ENCODE results near the gene XXYLT1.
"Not testable (repeated sequence)": the region's sequence is repeated elsewhere in the genome, so short reads cannot be mapped to it uniquely, and the experiment has no call there.

The XXYLT1 gene

GRCh38 chr3:195208183-195208582 is 62.8 kb downstream of the XXYLT1 start:
- DNase-seq (ENCODE audit: low read depth), result no peak

DNA sequence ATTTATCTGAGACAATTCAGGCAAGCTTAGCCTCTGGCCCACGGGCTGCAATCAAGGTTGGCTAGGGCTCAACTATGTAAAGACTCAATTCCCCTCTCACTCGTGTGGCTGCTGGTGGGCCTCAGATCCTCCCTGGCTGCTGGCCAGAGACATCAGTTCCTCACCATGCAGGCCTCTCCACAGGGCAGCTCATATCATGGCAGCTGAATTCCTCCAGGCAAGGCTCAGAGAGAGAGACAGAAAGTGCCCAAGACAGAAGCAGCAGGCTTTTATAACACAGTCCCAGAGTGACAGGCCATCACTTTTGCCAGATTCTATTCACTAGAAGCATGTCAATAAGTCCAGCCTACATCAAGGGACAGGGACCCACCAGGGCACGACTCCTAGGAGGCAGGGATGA is 63.2 kb downstream of the XXYLT1 start:
- no peak for DNase-seq (ENCODE audit: low read depth)

- no peak for DNase-seq (ENCODE audit: low read depth)
Observed at GRCh38 chr3:195207056-195207455, 63.9 kb downstream of the XXYLT1 start.

GRCh38 chr3:195204360-195205163 is 66.4 kb downstream of the XXYLT1 start:
- DNase-seq (ENCODE audit: low read depth), result no peak

GRCh38 chr3:195203606-195204005 is 67.4 kb downstream of the XXYLT1 start:
- DNase-seq (ENCODE audit: low read depth), result no peak

DNA sequence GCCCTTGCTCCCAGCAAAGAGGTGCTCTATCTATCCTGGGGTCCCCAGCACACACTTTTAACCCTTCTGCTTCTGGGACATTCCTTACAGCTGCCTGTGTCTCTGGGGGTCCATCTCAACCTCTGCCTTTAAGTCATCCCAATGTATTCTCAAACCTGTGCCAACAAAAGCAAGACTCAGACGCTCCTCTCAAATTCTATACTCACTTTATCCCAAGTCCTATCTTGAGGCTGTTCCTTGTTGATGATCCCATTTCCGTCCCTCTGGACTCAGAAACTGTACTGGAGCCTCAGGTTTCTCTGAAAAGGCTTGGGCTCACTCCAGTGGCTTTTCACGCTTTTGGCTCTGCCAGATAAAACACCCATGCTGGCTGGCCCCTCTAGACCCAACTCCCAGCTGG is 69.7 kb downstream of the XXYLT1 start:
- DNase-seq (ENCODE audit: low read depth), result no peak

- no peak for DNase-seq (ENCODE audit: low read depth)
Observed at GRCh38 chr3:195200010-195200822, 70.7 kb downstream of the XXYLT1 start.

DNA sequence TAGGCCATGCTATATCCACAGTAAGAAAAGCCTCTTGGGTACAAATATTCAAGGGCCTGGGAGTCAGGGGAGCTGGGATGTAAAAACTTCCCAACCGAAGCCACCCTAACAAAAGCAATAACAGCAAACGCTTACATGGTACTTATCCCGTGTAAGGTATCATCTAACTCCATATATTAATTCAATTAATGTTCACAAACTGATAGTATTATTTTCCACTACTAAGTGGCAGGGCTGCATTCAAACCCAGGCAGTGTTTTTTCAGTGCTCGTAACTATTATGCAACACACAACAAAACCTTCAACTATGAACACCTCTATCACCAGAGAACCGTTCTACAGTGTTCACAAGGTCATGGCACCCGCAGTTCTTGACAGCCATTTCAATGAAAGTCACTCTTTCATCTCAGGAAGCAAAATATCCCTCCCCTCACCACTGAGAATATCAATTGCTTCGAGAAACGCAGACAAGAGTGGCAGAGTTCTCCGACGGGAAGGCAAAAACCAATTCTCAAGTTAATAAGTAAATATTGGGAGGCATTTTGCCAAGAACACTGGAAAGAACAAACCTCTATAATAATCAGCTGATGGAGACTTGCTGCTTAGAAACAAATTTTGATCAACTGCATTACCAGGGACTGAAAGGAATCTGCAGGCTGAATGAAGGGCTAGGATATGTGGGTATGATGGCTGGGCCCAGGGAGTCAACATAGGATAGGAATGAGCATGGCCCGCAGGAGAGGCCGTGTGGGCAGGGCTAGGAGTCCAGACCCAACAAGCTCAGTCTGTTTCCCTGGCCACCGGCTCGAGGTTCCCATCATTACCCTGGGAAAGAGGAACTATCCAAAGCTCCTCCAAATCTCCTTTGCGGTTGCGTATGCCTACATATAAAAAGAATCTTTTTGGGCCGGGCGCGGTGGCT is 72.3 kb downstream of the XXYLT1 start:
- DNase-seq (ENCODE audit: low read depth), result no peak

GRCh38 chr3:195197765-195198425 is 73.1 kb downstream of the XXYLT1 start:
- no peak for DNase-seq (ENCODE audit: low read depth)

GRCh38 chr3:195196266-195196665 is 74.7 kb downstream of the XXYLT1 start:
- no peak for DNase-seq (ENCODE audit: low read depth)

GRCh38 chr3:195195321-195196209 is 75.4 kb downstream of the XXYLT1 start:
- no peak for DNase-seq (ENCODE audit: low read depth)

GRCh38 chr3:195194559-195195206 is 76.3 kb downstream of the XXYLT1 start:
- no peak for DNase-seq (ENCODE audit: low read depth)

DNA sequence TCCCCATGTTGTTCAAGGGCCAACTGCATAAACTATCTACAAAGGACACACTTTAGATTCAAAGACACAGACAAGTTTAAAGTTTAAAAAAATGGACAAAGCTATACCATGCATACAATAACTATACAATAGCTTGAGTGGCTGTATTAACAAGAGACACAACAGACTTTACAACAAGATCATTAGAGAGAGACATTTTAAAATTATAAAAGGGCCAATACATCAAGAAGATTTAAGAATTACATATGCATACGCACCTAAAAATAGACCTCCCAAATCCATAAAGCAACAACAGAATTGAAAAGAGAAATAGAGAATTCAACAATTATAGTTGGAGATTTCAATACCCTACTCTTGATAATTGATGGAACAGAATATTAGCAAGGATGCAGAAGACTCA is 79.4 kb downstream of the XXYLT1 start:
- no peak for DNase-seq (ENCODE audit: low read depth)

DNA sequence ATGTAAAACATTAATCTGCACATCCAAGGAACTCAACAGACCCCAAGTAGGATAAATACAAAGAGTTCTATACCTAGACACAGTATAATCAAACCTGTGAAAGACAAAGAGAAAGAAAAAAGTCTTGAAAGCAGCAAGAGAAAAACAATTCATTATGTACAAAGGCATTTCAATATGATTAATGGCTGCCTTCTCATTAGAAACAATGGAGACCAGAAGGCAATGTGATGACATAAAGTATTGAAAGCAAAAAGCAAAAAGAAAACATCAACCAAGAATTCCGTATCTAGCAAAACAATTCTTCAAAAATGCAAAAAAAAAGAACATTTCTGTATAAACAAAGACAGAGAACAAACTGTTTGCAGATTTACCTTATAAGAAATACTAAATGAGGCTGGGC is 81.1 kb downstream of the XXYLT1 start:
- no peak for DNase-seq (ENCODE audit: low read depth)

DNA sequence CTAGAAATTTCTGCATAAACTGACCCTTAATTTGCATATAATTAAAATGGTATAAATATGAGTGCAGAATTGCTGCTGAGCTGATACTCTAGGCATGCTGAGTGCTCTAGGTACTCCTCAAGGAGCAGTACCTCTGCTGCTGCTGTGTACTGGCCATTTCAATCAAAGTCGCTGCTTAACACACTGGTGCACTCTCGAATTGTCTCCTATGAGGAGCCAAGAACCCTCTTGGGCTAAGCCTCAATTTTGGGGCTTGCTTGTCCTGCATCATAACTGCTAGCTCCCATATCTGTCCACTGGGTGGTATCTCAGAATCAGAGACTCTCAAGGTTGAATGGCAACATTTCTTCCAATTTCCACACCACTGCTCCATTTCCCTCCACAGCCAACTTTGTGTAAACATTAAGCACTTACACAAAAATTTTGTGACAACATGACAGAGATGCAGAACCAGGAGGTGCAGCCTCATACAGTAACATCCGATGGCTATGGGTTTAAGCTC is 82.5 kb downstream of the XXYLT1 start:
- DNase-seq (ENCODE audit: low read depth), result no peak

- no peak for DNase-seq (ENCODE audit: low read depth)
Observed at GRCh38 chr3:195187609-195188425, 83.1 kb downstream of the XXYLT1 start.

- DNase-seq (ENCODE audit: low read depth), result not testable (repeated sequence)
Observed at GRCh38 chr3:195186710-195187047, 84.3 kb downstream of the XXYLT1 start.

GRCh38 chr3:195186041-195186709 is 84.8 kb downstream of the XXYLT1 start:
- no peak for DNase-seq (ENCODE audit: low read depth)

DNA sequence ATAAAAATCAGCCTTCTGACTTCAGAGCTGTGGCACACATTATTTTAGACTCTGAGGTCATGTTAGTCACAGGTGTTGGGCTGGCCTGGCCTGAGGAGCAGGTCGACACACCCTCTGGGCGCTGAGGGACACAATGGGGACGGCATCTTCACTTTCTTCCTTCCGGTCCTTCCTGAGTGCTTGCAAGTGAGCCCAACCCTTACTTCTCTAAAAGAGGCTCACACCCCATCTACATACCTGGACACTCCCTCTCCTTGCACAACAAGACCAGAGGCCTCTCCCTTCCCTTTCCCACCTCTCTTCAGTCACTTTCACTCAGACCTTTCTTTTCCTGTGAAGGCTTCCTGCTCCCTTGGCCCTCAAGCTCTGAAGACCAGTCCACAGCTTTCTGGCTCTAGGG is 85.4 kb downstream of the XXYLT1 start:
- no peak for DNase-seq (ENCODE audit: low read depth)
